ENCODE results near the gene BAMBI.

The BAMBI gene

DNA sequence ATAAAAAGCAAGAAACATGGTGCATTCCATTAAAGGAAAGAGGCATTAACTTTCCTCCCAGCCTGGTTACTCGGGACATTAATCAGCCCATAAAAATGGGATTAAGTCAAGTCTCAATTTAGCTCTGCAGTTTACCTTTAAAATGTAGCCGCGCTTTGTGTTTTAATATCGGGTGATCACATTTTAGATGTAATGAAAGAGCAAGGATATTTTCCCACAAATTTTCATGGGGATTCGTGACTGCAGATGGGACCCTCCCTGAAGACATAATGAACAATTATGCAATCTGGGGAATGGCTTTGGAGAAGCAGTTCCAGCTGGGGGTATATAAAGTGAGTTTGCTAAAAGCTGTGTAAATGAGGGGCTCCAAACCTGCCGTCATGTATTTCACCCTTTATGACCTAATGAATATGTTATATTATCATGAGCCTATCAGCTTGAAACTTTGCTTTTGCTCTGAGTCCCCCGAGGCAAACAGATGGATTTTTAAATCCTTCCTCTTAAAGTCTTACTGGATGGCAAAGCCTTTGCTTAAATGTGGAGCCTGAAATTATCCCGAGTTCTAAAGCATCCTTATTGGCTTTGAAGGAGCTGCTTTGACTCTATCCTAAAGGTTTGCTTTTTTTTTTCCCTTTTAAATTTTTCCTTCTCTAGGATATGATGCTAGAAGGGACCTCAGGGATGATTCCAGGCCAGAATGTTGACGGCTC is 31.8 kb downstream of the BAMBI start:
- DNase-seq, result no peak

DNA sequence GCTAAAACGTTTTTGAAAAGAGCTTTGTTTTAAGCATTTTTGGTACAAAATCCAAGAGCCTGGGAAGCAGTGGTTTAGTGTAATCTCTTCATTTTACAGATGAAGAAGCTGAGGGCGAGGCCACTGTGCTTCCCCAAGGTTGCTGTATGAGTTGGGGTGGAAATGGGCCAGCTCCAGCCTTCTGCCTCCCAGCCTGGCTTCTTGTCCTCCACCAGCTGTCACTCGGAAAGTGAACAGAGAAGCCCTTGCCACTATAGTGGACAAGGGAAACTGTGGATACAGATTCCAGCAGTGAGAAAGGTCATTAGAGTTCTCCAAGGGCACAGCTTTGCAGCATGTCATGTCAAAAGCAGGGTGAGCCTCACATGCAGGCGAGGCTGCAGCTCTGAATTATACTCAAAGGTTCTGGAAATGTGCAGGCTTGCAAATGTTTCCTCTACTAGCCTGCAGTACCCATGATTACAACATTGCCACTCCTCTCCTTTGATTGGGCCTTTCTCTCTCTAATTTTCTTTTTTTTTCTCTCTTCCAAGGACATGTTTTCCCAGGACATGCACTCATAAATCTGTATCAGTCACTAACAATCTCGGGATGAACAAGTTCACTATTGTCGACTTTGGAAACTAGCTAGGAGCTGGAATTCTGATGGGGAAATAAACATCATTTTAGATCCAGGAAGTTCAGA is 33.0 kb downstream of the BAMBI start:
- DNase-seq, result no peak

DNA sequence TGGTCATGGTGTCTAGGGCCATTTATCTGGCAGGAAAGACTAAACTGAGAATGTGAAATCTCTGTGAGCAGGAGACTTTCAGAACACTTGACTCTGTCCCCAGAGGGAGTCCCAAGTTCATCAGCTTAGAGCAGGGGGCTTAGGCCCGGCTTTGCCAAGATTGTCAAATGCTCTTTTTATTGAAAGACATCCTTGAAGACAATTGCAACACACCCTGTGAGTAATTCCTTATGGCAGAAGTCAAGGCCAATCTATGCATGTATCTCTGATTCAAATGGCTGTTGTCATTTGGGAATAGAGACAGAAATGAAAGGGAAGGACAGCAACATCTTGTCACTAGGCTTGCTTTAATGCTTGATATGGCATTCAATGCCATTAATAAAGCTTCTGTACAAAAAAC is 33.7 kb downstream of the BAMBI start:
- no peak for DNase-seq

DNA sequence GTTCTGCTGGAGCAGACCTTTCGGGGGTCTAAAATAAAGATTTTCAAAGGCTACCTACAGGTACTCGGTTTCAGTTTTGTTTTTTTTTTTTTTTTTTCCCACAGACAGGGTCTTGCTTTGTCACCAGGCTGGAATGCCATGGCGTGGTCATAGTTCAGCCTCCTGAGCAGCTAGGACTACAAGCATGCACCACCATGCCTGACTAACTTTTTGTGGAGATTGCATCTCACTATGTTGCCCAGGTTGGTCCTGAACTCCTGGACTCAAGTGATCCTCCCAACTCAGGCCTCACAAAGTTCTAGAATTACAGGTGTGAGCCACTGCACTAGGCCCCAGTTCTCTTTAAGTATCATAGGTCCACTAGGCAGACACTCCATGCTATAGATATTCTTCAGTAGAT is 34.5 kb downstream of the BAMBI start:
- DNase-seq, result no peak

DNA sequence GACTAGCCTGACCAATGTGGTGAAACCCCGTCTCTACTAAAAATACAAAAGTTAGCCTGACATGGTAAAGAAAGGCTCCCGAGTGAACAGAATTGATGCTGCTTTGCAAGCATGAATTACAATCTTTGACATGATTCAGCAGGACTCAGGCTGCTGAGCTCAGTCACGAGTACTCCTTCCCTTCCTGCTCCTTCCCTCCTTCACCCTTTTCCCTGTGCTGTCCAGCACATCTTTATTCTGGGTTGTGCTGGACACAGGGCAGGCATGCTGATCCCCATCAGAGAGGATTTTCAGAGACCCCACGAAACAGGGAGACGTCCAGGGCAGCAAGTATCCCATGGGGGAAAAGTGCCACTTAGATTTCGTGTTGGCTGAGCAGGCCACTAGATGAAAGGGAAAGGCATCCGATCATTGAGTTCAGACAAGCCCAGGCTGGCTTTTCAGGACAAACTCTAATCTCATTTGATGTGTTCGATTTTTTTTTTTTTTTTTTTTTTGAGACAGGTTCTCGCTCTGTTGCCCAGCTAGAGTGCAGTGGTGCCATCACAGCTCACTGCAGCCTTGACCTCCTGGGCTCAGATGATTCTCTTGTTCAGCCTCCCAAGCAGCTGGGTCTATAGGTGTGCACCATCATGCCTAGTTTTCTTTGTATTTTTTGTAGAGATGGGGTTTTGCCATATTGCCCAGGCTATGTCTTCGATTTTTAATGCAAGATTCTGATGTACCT is 36.5 kb downstream of the BAMBI start:
- DNase-seq, result no peak

DNA sequence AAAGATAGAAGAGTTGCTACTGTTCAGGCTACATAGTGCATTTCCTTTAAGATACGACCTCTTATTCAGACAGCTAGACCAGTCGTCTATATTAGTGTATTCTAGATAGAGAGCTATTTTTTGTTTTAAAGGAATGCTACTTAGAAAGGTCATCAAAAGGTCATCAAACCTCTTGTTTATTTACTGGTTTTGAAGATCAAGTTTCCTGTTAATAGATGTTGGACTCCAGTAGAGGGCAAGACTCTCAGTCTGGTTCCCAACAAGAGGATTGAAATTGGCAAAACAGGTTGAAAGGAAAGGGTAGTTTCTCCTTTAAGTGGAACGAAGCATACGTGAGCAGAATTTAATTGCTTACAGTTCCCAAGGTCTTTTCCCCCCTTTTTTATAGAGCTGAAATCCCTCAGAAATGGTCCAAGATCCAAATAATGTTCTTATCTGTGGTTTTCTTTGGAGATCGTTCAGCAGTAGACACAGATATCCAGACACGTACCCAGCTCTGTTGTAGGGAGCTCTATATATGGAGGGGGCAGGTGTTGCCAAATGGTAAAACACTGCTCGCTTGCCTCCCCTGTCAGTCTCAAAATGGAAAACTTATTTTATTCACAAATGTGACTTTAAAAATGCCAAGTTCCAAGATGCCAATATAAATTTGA is 37.2 kb downstream of the BAMBI start:
- DNase-seq, result no peak

DNA sequence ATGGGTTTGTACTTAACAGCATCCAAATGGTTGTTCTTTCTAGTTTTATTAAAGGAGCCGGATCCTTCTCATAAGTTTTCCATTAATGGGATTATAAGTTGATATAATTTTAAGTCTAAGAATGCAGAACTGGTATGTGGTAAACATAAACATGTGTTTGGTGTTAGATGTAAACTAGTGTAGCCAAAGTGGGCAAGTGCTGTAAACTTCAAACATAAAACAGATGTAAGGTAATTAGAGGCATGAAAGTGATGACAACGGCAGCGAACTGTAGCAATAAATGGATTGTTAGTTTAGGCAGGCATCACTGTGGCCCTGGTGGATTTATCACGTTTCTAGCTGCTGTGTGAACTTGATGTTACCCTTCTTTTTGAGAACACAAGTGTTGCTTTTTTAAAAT is 37.9 kb downstream of the BAMBI start:
- DNase-seq, result no peak

DNA sequence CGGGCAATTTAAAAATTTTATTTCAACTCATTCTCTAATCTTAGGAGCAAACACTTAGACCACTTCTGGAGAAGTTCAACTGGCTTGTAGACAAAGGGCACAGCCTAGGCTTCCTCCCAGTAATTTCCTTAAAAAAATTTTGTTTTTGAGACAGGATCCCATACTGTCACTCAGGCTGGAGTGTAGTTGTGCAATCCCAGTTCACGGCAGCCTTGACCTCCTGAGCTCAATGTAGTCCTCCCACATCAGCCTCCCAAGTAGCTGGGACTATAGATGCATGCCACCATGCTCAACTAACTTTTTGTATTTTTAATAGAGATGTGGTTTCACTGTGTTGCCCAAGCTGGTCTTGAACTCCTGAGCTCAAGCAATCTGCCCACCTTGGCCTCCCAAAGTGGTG is 38.4 kb downstream of the BAMBI start:
- DNase-seq, result no peak

DNA sequence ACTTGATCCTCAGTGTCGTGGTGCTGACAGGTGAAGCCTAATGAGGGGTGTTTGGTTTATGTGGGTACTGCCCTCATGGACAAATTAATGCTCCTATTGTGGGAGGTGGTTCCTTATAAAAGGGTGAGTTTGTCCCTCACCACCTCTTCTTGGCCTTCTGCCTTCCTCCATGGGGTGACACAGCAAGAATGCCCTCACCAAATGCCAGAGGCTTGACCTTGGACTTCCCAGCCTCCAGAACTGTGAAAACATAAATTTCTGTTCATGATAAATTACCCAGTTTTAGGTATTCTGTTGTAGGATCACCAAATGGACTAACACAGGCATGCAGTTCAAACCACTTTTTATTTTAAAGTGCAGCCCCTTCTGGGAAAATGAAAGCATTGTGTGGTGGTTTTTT is 39.4 kb downstream of the BAMBI start:
- DNase-seq, result no peak

DNA sequence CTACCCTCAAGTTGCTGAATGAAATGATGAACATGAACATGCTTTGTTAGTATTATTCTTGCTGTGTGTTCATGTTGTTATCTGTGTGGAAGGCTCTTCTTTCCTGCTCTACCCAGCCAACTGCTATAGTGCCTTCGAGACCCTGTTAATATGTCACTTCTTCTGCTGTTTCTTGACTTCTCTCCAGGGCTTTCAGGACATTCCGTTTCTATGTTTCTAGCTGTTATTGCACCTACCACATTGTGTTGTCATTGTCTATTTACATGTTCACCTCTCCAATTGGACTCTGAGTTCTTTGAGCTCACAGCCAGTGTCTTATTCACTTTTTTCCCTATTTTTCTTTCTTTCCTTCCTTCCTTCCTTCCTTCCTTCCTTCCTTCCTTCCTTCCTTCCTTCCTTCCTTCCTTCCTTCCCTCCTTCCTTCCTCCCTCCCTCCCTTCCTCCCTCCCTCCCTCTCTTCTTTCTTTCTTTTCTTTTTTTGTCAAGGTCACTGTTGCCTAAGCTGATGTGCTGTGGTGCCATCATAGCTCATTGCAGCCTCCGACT is 40.4 kb downstream of the BAMBI start:
- no peak for DNase-seq

DNA sequence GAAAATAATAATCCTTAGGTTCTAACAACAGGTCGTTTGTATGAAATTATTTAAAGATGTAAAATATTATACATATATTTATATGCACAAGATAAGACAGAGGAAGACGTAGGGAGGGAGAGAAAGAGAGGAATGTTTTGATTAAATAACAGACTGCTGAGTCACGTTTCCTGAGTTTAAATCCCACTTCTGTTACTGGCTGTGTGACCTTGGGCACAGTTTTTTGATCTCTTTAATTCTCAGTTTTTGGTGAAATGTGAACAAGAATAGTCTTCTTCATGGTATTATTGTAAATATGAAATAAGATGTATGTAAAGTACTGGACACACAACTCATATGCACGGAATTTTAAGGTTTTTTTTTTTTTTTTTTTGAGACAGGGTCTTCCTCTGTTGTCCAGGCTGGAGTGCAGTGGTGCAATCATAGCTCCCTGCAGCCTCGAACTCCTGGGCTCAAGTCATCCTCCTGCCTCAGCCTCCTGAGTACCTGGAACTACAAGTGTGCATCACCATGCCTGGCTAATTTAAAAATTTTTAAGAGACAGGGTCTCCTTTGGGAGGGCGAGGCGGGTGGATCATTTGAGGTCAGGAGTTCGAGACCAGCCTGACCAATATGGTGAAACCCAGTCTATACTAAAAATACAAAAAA is 42.6 kb downstream of the BAMBI start:
- no peak for DNase-seq

DNA sequence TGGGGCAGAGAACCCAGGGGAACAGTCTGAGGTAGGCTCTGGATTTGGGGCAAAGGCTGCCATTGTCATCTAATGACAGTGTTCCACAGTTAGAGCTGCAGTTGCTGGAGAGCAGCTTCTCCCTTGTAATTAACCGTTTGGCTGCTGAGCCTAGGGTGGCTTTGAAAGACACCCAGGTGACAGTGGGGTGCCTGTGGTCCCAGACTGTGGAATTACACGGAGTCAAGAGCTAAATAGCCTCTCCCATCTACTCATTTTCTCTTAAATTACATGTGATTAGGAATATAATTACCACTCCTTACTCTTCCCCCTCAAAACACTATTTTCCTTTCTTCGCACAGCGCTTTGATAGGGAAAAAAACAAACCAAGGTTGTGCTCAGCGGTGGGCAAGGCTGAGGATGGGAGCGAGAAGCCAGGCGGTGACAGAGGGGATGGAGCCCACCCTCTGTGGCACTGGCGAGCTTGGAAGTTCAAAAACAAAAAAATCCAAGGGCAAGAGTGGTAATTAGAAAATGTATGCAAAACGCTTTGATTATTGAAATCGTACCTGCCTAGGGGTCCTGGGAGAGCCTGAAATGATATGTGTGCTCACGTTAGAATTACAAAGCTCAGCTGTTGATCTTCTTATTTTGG is 44.1 kb downstream of the BAMBI start:
- DNase-seq, result no peak

DNA sequence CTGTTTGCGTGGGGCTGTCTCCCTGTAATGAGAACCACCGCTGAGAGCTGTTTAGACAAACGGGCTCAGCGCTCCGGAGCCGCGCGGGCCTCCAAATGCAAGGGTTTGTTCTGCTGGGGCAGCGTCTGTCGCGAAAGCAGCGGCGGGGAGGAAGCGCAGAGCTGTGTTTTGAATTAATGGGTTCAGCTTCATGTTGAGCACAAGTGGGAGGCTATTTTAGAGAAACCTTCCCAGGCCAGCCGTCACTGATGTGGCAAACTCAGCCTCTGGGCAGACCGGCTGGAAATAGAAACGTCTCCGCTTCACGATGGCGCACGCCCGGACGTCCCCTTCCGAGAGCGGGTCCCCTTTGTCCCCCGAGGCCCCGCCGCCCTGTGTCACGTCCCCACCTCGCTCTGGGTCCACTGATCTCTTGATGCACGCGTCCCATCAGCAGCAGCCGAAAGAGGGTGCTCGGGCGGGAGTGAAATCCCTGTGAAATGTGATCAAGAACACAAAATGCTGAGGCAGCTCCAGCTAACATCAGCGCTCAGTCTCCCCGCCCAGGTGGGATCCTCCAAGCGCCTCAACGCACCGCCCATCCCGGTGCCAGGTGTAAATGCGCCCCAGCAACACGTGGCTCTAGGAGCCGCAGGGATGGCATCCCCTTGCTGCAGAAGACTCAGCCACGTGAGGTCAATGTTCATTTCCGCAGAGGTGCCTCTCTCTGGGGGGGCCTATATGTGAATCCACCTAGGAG is 44.9 kb downstream of the BAMBI start:
- no peak for DNase-seq

DNA sequence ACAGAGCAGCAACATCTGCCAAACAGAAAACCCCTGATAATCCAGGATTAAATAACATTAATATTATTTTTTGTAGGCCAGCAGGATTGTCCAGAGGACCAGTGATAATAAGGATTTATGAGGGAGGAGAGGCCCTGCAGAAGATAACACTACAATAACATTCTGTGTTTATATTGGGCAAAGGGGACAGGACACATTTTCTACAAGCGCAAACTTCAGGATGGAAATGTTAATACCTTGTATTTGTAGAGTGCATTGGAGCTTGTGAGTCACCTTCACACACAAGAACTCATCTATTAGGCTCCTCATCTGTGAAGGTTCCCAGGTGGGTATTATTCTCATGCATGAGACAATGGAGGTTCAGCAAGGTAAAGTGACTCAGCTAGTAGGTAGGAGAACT is 51.0 kb downstream of the BAMBI start:
- no peak for DNase-seq

DNA sequence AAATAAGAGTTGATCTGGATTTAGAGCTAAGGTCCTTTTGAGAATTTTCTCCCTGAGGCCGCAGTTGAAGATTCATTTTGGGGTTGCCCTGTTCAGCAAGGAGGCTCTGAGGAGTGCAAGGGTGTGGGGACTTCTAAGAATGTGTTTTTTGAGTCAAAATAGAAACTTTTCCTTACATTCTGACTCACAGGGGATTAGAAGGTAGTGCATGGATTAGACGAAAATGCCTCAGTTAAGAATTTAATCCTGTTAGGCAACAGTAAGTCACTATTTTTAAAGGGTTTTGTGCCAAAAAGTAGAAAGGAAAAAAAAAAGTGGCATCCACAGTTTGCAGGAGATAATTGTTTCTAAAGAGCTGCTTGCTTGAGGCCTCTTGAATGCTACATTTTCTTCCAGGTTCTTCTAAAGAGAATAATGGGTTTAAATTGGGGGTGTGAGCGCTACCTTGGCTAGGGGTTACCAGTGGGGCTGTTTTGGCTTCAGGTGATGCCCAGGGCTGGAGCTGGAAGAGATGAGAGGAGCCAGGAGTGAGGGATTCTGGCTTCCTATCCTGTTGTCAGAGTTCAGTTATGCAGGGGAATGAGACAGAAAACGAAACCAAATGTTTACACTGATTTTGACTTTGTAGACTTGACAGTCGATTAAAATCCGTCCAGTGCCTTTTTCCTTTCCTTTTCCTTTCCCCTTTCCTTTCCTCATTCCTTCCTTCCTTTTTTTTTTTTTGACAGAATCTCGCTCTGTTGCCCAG is 52.9 kb downstream of the BAMBI start:
- DNase-seq, result no peak

DNA sequence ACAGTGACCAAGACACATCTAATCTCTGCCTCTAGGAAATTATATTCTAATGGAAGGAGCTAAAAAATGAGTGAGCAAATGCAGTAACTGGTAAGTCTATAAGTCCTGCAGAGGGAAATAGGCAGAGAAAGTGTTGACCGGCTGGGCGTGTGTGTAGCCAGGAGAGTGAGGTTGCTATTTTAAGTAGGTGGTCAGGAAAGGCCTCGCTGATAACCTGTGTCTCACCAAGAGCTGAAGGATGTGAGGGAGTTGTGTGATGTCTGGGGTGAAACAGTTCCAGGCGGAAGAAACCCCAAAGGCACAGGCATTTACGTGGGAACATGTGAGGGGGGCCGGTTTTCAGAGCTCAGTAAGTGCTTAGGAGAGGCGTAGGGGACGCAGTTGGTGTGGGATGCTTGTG is 54.8 kb downstream of the BAMBI start:
- no peak for DNase-seq
